Fibroblast of lung (primary cell): Measurements from ENCODE around the gene PPP2R5A. TPM values are rescaled to one million over a fixed set of nuclear protein-coding genes. Genes with fewer than 3 reads are reported as not detected.

Source experiments
- DNase-seq, 2 donors: peaks; one replicate each; pipeline versions ENCODE4 v3.0.0 to v3.0.0-alpha.2; 2010; ENCODE audit warnings: low read depth in 2 of 2
- H2AFZ ChIP-seq: 2 replicates; pipeline ENCODE4 v1.5.1; 2012; ENCODE audit warnings: low read length, control low read depth, inconsistent platforms
- H3K27ac ChIP-seq: 2 replicates; pipeline ENCODE4 v1.5.1; 2011; ENCODE audit warnings: low read length, control low read depth; ENCODE audit not compliant: insufficient read depth
- H3K27me3 ChIP-seq: 2 replicates; pipeline ENCODE4 v1.5.1; 2011; ENCODE audit warnings: mild to moderate bottlenecking, low read length; ENCODE audit not compliant: control insufficient read depth, insufficient read depth
- H3K36me3 ChIP-seq: 2 replicates; pipeline ENCODE4 v1.5.1; 2011; ENCODE audit warnings: low read length; ENCODE audit not compliant: control insufficient read depth, insufficient read depth
- H3K4me1 ChIP-seq: 2 replicates; pipeline ENCODE4 v1.5.1; 2011; ENCODE audit warnings: low read length; ENCODE audit not compliant: control insufficient read depth, insufficient read depth; ENCODE audit errors: extremely low read depth
- H3K4me2 ChIP-seq: 2 replicates; pipeline ENCODE4 v1.5.1; 2011; ENCODE audit warnings: low read length, control low read depth; ENCODE audit not compliant: insufficient read depth; ENCODE audit errors: extremely low read depth
- H3K4me3 ChIP-seq, 4 experiments: fragments of 200-600 bp in 1 of 4; sonication (generic) in 1 of 4; replicated peaks in 1 of 4; 2 replicates each; pipeline ENCODE4 v1.5.1; 2011 to 2016; ENCODE audit warnings: low read length in 4 of 4, low read depth in 3 of 4, mild to moderate bottlenecking in 3 of 4, control low read depth in 2 of 4, inconsistent platforms in 1 of 4, mixed read lengths in 1 of 4; ENCODE audit not compliant: insufficient read depth in 1 of 4; ENCODE audit errors: control extremely low read depth in 1 of 4
- H3K79me2 ChIP-seq: 2 replicates; pipeline ENCODE4 v1.5.1; 2012; ENCODE audit warnings: mild to moderate bottlenecking, low read length, inconsistent platforms; ENCODE audit not compliant: control insufficient read depth, insufficient read depth
- H3K9ac ChIP-seq: 2 replicates; pipeline ENCODE4 v1.5.1; 2011; ENCODE audit warnings: mild to moderate bottlenecking, low read length, control low read depth; ENCODE audit not compliant: insufficient read depth
- H3K9me3 ChIP-seq: 2 replicates; pipeline ENCODE4 v1.5.1; 2012; ENCODE audit warnings: low read depth, low read length; ENCODE audit not compliant: control insufficient read depth, insufficient read depth
- H4K20me1 ChIP-seq: 2 replicates; pipeline ENCODE4 v1.5.1; 2011; ENCODE audit warnings: low read length; ENCODE audit not compliant: control insufficient read depth, insufficient read depth; ENCODE audit errors: extremely low read depth
- EZH2 ChIP-seq: IDR thresholded peaks from 2 replicates; pipeline ENCODE4 v1.5.1; 2012; ENCODE audit warnings: low read length, control low read depth, mild to moderate bottlenecking; ENCODE audit errors: missing control alignments
- polyA plus RNA-seq, 2 donors: library from polyadenylated mRNA; depleted of rRNA in 1 of 2; stranded (reverse) in 1 of 2; unstranded in 1 of 2; fragments of >200 nt; gene quantifications; 2 replicates each; pipeline ENCODE4 v1.2.1, GENCODE V29; 2011 to 2012; ENCODE audit warnings: missing spikeins in 1 of 2
- total RNA-seq: library from RNA; depleted of rRNA; stranded (reverse); fragments of >200 nt; gene quantifications from 2 replicates; pipeline ENCODE4 v1.2.1, GENCODE V29; 2014
- TF ChIP-seq, protein P1 (sequence below), 2 donors: IDR thresholded peaks in 1 of 2; conservative IDR thresholded peaks in 1 of 2; 1 replicate in 1 of 2; 2 replicates in 1 of 2; pipeline ENCODE4 v1.5.1; 2011 to 2012; ENCODE audit warnings: low read length in 2 of 2, control low read depth in 1 of 2, inconsistent platforms in 1 of 2, low read depth in 1 of 2, mild to moderate bottlenecking in 1 of 2

The PPP2R5A gene
- total and polyA plus RNA-seq, 2 donors (not counting 1 experiment from before 2014, with no cell fraction given) = 21.2 to 35.2 TPM

DNA sequence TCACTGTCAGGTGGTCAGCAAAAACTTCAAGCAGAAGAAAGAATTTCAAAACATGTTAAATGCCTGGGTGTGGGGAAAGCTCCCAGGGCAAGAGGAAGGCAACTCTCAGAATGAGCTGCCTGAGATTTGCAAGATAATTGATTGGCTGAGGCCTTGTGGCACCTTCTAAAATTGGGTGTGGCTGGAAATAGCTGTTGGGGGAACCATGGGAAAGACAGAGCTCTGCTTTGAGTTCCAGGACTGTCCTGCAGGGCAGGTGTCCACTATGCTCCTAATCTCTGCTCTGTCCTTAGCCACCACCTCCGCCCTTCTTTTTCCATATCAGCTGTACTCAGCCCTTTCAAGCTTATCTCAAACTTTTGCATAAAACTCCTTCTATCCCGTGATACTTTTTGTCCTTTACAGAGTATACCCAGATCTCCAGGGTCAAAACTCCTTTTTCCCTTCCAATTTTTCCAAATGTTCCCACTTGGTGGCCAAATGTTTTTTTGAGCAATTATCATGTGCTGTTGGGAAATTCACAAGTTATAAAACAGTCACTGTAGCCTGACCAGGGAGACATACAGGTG is 23.8 kb upstream of the PPP2R5A start:
- H2AFZ ChIP-seq = no peak overlapping the region
- H3K9me3 ChIP-seq = no peaks in the 10 kb centered on the region
- H3K27me3 ChIP-seq = peaks cover 10% of the 10 kb centered on the region
- H4K20me1 ChIP-seq = no peaks in the 10 kb centered on the region
- no peaks in the 10 kb centered on the region for H3K79me2 ChIP-seq
- H3K4me1 ChIP-seq = no peaks in the 10 kb centered on the region
- TF ChIP-seq, protein P1, sequence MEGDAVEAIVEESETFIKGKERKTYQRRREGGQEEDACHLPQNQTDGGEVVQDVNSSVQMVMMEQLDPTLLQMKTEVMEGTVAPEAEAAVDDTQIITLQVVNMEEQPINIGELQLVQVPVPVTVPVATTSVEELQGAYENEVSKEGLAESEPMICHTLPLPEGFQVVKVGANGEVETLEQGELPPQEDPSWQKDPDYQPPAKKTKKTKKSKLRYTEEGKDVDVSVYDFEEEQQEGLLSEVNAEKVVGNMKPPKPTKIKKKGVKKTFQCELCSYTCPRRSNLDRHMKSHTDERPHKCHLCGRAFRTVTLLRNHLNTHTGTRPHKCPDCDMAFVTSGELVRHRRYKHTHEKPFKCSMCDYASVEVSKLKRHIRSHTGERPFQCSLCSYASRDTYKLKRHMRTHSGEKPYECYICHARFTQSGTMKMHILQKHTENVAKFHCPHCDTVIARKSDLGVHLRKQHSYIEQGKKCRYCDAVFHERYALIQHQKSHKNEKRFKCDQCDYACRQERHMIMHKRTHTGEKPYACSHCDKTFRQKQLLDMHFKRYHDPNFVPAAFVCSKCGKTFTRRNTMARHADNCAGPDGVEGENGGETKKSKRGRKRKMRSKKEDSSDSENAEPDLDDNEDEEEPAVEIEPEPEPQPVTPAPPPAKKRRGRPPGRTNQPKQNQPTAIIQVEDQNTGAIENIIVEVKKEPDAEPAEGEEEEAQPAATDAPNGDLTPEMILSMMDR (conservative IDR thresholded peaks at IDR 0.05 in 1 of 2, IDR thresholded peaks at IDR 0.05 in 1 of 2; ENCODE audit: low read depth in 1 of 2, low read length in 2 of 2) = no peak
- no peak for TF ChIP-seq EZH2
- H3K4me3 ChIP-seq = no peak overlapping the region
- no peak overlapping the region for H3K9ac ChIP-seq
- H3K4me2 ChIP-seq = no peak overlapping the region
- H3K27ac ChIP-seq = no peak overlapping the region
- H3K36me3 ChIP-seq = no peaks in the 10 kb centered on the region
- DNase-seq = no peak

- Histone ChIP-seq H3K36me3 (no peaks in the 10 kb centered on the region), H3K4me1 (no peaks in the 10 kb centered on the region), H3K4me2 (no peak overlapping the region), H3K27me3 (no peaks in the 10 kb centered on the region), H3K27ac (no peak overlapping the region), H3K9ac (no peak overlapping the region), H2AFZ (no peak overlapping the region), H3K79me2 (no peaks in the 10 kb centered on the region), H3K9me3 (no peaks in the 10 kb centered on the region), H4K20me1 (no peaks in the 10 kb centered on the region), H3K4me3 (no peak overlapping the region)
- TF ChIP-seq, protein P1 (conservative IDR thresholded peaks at IDR 0.05 in 1 of 2, IDR thresholded peaks at IDR 0.05 in 1 of 2; ENCODE audit: low read depth in 1 of 2, low read length in 2 of 2) = no peak
- no peak for TF ChIP-seq EZH2
- no peak for DNase-seq
These were observed 18.2 kb upstream of the PPP2R5A start for GRCh38 chr1:212267017-212267416.

GRCh38 chr1:212267460-212267859 is 17.8 kb upstream of the PPP2R5A start:
- no peaks in the 10 kb centered on the region for H4K20me1 ChIP-seq
- no peaks in the 10 kb centered on the region for H3K79me2 ChIP-seq
- H3K4me1 ChIP-seq = no peaks in the 10 kb centered on the region
- H3K4me2 ChIP-seq = no peak overlapping the region
- H3K4me3 ChIP-seq = no peak overlapping the region
- TF ChIP-seq, protein P1 (conservative IDR thresholded peaks at IDR 0.05 in 1 of 2, IDR thresholded peaks at IDR 0.05 in 1 of 2; ENCODE audit: low read depth in 1 of 2, low read length in 2 of 2) = no peak
- no peak for TF ChIP-seq EZH2
- no peak overlapping the region for H2AFZ ChIP-seq
- no peaks in the 10 kb centered on the region for H3K36me3 ChIP-seq
- no peak for DNase-seq
- H3K9me3 ChIP-seq = no peaks in the 10 kb centered on the region
- no peak overlapping the region for H3K9ac ChIP-seq
- H3K27me3 ChIP-seq = no peaks in the 10 kb centered on the region
- H3K27ac ChIP-seq = no peak overlapping the region
